Mesenteric fat pad (tissue), 1 donor: Measurements from ENCODE around the gene ANKRD11. TPM values are rescaled to one million over a fixed set of nuclear protein-coding genes. Genes with fewer than 3 reads are reported as not detected.

Experiments used
- DNase-seq: peaks from one replicate; pipeline ENCODE4 v3.0.0-alpha.2; 2020; ENCODE audit warnings: low spot score
- total RNA-seq: library from RNA; stranded (reverse); fragmentation: NEBNext Ultra II Directional; extraction: Animal tissue kit (Norgen Biotek cat#: 25700); gene quantifications from one replicate; pipeline ENCODE4 v1.2.1, GENCODE V29; 2021
- donor health status: DM: yes; HTN: yes; CAD: no.

ANKRD11 gene
- total RNA-seq, 1 donor from 2014 or later: 120 TPM

DNA sequence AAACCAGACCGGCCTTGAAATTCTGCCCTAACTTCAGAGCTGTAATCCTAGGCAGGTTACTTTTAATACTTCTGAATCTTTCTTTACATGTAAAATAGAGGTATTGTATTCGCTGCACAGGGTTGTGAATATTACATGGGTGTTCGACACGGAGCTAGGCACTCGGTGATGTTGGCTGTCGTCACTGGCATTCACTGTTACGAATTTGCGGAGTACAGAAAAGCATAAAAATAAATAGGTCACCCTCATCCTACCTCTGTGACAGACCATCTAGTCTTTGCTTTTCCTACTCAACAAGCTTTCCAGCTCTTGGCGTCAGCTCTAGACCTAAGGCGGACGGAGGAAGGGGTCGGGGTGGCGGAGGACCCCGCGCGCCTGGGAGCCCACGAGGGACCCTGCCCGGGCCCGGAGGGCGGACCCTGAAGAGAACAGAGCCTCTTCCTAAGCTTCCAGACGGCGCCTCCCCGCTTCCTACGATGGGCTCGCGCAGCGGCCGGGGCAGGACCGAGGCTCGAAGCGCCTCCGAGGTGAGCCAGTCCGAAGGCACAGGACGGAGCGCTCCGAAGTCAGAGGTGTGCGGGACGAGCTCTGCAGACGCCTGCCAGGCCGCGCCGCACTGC, 17.0 kb upstream of the ANKRD11 start:
- no peak for DNase-seq

DNA sequence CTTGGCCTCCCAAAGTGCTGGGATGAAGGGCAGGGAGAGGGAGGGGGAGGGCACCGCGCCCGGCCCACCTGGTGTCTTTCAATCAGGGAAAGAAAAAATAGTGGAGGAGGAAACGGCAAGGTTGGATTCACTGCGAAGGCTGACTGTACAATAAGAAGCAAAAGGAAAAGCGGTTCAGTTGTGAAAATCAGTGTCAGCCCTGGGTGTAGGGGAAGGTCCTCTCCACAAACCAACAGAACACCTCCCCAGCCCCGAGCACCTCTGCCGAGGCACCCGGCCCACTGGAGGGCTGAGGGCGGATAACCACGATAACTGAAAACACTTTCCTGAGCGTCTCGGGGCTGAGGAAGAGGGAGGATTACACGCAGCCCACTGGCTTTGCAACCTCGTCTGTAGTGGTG, 16.4 kb upstream of the ANKRD11 start:
- DNase-seq: no peak

DNA sequence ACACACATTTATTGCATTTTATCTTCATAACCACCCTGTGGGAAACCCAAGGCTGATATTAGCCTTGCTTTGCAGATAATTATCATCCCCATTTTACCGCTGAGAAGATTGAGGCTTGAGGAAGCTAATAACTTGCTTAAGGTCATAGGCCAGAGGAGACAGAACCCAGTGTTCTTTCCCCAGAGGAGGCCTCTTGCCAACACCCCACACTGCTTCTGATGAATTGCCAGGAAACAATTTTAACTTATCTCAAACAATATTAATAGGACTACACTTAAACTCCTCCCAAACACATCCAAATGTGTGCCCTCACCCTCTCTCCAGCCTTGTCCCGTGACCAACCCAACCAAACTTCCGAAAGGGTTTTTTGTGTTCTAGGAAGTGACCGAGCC, 15.7 kb upstream of the ANKRD11 start:
- no peak for DNase-seq

DNA sequence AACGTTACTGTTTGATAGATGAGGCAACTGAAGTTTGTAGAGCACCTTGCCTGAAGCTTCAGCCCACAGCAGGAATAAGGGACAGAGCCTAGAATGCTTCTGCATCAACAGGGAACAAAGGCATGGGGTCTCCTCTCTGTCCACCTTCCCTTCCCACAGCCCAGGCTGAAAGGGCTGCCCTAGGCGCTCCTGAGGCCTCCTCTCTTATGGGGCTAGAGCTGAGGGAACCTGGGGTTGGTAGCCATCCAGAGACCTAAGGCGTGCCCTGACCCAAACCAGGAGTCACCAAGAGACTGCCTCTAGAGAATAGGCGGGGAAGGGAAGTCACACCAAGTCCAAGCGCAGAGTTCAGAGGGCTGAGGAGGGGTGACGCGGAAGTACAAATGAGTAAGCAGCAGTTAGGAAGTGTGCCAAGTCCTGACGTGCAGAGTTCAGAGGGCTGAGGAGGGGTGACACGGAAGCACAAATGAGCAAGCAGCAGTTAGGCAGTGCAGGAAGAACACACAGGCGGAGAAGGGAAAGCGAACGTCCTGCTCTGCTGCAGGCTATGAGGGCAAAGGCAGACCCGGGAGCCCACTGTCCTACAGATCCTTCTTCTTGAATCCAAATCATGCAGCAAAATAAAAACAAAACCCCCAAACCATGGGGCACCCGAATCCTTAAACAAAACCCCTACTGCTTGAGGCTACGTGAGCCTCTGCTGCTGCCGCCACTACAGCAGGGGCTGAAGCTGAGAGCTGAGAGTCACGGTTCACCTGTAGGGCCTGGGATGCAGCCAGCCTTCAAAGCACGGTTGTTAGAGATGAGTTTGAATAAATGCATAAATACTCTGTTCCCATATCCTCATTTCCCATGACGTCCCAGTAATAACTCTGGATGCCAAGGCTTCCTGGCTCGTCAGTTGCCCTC, 15.1 kb upstream of the ANKRD11 start:
- peak; percentile 93 for DNase-seq

DNA sequence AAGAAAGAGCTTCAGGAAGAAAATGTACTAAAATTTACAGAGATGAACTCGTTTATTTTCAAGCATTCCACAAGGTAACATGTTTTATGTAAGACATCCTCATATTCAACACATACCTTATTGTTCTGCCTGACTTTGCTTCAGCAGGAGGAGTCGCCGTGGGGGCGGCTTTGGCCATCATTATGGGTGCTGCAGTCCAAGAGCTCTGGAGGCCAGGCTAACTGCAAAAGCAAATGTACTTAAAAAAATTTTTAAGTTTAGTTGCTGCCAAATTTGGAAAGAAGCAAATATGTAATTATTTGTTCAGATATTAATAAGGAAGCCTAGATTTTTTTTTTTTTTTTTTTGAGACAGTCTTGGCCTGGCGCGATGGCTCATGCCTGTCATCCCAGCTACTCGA, 13.7 kb upstream of the ANKRD11 start:
- no peak for DNase-seq

DNA sequence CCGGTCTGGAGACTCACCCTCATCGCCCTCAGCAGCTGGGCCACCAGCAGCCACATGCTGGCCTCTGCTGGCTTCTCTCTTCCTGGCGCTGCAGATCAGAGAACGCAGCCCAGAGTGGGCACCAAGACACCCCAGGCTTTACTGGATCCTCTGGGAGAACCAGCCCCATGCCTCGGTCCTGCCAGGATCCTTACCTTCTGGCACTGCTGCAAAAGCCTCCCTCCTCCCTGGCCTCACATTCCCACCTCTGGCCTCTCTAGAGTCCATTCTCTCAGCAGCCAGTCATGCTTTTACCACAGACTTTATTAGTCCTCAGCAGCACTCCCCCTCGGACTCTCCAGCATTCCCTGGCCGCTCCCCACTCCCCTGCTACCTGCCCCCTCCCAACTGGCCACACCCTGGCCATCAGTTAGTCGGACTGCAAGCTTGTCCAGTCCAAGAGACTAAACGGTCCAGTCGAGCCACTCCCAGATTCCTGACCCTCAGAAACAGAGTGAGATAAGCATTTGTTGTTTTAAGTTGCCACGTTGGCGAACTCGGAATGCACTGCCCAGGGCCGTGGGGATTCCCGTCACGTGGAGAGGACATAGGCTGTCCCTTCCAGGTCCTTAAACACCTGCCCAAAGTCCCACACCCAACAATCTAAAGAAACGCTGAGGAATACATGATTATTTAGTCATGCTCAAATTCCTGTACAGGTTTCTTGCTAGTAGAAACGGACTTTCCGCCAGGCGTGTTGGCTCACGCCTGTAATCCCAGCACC, 11.9 kb upstream of the ANKRD11 start:
- no peak for DNase-seq

DNA sequence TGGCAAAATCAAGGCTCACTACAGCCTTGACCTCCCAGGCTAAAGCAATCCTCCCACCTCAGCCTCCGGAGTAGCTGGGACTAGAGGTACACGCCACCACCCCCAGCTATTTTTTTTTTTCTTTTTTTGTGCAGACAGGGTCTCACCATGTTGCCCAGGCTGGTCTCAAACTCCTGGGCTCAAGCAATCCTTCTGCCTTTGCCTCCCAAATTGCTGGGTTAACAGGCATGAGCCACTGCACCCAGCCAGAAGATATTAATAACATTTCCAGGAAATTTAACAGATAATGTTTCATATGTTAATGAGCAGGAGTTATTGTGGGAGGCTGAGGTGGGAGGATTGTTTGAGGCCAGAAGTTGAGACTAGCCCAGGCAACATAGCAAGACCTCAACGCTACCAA, 9.4 kb upstream of the ANKRD11 start:
- DNase-seq: no peak

DNA sequence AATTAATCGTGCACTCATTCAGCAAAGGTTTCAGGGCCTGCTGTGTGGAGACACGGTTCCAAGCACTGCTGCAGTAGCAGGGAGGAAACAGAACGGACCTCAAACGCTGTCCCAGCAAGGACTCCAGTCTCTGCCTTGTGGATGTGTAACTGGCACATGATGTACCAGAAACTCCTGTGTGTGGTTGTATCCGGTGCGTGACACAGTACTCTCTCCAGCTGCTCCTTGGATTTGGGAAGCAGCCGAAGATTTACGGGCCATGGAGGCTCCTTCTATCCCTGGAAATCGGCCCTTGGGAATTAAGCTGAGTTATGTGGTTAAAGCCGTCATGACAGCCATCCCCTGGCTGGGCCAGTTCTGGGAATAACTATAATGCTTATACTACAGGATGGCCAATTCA, 8.5 kb upstream of the ANKRD11 start:
- no peak for DNase-seq

DNA sequence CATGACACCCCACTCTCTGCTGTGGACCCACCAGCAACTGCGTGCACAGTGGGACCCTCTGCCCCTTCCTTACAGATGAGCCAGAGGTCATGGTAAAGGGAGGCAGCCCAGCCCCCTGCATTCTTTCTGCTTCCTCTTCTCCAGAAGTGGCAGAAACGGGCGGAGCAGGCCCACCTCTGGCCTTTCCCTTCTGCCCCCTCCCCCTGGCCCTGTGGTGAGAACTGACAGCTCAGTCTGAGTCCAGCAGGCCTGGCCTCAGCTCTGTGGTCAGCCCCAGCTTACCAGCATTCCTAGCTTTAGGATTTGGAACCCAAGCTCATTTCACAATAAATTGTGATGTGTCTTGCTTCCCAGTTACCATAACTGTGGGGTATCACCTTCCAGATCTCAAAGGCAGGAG, 4.8 kb upstream of the ANKRD11 start:
- no peak for DNase-seq

DNA sequence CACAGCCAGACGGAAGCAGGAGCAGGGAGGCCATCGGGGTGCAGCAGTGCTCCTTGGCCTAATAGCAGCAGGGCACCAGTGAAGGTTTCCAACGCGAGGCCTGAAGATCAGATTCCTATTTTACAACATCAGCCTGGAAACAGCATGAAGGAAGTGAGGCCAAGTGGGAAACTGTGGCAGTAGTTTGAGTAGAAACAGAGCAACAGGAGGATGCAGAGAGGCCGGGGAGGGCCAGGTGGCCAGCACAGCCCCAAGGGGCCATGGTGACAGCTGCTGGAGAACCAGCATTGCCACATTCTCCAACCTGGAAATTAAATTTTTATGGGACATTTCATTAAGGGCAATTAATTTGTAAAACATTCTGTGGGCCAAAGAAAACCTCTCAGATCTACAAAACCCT, 3.4 kb upstream of the ANKRD11 start:
- DNase-seq: no peak

DNA sequence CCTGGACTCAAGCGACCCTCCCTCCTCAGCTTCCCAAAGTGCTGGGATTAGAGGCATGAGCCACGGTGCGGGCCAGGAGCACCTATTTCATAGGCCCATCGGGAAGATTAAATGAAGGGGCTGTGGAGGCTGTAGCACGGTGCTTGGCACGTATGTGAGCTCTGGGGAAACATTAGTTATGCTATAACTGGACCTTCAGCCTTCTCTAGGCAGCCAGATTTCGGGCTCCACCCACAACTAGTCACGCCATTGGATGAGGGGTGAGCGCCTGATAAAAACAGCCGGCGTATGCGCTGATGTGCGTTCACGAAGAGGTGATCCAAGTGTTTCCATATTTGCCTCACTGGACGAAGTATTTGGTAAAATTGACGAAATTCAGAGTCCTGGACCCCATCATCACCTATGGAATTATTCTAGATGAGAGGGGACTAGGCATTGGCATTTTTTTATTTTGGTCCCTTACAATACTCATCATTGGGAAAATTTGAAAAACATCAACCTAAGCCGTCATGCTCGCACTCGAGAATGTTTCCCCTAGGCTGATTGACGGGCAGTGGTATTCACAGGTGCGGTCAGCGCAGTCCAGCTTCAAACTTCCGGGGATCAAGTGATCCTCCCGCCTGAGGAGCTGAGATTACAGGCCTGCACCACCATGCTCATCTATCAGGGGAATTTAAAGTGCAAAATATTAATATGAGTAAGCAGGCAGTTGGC, 1.8 kb upstream of the ANKRD11 start:
- DNase-seq: no peak

DNA sequence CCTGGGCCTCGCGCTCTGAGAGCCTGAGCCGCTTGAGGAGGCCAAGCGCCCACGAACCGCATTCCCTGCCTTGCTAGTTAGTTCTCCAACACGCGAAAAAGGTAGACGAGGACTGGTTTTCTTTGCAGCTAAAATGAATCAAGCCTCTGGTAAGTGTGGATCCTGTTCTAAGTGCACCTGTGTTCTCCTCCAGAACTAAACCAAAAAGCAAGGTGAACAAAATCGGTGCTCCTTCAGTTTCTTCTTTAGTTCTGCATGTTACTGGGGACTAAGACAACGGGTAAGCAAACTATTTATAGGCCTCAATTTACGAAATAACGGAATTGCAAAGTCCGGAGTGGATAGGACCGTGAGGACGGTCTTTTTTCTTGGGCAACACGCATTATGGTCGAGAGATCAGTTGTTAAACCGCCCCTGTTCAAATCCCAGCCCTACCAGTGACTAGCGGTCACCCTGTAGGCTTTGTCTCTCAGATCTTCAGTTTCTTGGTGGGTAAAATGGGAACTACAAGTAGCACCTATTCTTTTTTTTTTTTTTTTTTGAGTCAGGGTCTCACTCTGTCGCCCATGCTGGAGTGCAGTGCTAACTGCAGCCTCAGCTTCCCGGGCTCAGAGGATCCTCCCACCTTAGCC, 993 bp upstream of the ANKRD11 start:
- no peak for DNase-seq

DNA sequence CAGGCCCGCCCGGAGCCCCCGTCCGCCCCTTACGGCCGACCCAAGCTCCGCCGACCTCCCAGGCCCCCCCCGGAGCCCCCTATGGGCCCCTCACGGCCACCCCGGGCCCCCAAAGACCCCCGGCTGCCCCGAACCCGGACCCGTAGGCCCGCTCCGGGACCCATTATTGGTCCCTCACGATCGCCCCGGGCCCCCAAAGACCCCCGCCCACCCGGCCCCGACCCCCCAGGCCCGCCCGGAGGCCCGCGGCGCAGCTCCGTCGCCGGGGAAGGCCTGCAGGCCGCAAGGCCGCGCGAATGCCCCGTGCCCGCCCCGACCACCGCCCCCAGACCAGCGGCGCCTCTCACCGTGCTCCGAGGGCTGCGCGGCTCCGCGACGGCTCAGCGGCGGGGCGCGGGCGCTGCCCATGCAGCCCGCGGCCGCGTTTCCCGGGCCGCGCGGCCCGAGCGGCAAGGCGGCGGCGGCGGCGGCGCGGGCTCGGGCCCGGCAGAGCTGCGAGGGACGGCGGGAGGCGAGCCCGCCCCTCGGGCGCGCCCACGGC, 393 bp downstream of the ANKRD11 start:
- no peak for DNase-seq

DNA sequence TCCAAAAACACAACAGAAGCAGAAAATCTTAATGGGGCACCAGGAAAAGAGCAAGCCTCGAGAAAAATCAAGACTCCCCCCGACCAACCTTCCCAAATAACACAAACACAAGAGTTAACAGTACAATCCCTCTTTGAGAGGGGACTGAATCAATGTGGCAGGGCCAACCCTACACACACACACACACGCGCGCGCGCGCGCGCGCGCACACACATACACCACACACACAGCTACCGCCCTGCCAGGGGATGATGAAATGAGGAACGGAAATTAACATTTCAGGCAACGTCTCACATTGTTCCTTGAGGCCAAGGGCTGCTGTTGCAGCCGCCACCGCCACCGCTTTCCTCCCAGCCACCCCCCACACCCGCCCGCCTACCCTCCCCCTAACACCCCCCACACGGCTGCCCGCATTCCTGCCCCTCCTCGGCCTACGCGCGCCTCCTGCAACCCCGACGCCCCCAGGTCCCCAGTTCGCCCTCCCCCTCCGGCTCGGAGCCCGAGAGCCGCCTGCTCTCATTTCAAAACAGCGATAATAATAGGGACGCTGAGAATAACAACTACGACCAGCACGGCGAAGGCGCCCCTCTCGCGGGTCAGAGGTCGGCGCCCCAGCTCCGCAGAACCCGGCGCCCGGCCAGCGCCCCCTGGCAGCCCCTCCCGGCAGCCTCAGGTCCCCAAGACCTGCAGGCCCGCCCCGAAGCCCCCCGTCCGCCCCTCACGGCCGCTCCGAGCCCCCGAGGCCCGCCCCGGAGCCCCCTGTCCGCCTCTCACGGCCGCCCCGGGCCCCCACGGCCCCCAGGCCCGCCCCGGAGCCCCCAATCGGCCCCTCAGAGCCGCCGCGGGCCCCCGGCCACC, 1.1 kb downstream of the ANKRD11 start:
- DNase-seq: peak; percentile 92

DNA sequence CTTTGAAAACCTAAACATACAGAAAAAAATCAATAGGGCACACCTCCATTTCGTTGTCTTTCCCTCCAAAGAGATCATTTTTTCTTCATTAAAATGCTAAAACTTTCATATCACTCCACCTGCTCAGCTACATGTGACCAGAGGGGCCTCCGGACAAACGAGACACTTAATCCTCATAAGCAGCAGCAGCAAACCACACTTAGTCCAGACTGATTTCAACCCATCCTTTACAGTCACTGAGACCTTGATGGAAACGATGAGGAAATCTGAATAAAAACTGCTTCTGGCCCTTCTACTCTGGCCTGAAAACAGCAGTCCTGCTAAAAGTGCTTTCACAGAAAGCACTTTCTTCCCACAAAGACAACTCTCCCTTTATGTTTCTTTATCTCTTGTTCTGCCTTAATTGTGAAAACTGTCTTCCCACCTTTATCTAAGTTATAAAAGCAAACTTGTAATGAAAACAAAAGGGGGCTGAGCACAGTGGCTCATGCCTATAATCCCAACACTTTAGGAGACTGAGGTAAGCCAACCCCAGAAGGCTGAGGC, 4.6 kb downstream of the ANKRD11 start:
- DNase-seq: no peak

DNA sequence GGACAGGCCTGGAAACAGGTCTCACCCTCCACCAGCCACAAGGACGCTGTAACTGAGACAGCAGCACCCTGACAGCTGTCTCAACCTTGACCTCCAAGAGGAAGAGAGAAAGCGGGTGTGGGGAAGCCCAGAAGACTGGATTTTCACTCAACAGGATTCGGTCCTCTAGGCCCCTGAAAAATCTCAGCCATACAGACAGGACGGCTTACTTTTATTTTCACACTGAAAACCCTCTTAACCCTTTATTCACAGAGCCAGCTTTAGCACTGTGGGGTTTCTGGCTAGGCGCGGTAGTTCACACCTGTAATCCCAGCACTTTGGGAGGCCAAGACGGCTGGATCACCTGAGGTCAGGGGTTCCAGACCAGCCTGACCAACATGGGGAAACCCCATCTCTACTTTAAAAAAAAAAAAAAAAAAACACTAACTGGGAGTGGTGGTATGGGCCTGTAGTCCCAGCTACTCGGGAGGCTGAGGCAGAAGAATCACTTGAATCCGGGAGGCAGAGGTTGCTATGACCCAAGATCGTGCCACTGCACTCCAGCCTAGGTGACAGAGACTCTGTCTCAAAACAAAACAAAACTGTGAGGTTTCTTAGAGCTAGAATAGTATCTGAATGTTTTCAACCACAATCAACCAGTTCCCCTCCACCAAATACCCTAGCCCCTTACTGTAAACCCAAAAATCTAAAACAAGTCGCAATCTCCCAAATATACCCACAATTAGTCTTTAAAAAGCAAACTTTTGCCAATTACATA, 5.3 kb downstream of the ANKRD11 start:
- DNase-seq: no peak

DNA sequence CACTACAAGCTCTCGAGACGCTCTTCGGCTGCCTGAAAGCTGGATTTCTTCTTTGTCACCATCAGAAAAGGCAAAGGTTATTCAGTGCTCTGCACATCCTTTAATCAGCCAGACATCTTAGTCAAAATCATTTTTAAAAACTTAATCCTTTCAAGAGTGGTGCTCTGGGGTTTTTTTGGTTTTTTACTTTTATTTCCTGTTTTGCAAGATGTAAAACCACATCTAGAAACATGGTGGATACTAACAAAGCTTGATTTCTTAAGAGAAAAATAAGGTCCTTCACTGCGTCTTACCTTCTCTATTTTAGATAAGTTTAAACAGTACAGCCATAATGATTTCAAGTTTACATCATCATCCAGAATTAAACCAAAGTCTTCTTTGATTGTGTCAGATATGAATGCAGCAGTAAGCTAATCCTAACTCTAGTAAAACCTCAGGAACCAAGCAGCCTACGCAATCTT, 6.3 kb downstream of the ANKRD11 start:
- DNase-seq: no peak

DNA sequence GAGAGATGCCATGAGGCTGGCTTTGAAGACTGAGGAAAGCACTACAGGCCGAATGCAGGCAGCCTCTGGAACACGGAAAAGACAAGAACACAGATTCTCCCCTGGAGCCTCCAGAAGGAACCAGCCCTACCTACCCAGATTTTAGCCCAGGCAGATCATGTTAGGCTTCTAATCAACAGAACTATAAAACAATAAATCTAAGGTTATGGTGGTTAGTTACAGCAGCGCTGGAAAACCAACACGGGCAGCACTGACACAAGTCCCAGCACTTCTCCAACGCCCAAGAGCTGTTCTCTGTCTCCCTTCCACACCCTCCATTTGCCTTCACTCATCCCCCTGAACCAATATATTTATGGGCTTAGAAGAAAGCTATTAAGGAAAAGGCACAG, 7.5 kb downstream of the ANKRD11 start:
- no peak for DNase-seq
